ENCODE results near the gene FOLR2.

FOLR2 gene

GRCh38 chr11:72208281-72208680, 8.3 kb upstream of the FOLR2 start:
- DNase-seq, result no peak

- peak; percentile 84 for DNase-seq
Observed at GRCh38 chr11:72209101-72209500, 7.5 kb upstream of the FOLR2 start.

- DNase-seq, result peak; percentile 70
Observed at GRCh38 chr11:72217841-72218240, 1.2 kb downstream of the FOLR2 start.

- no peak for DNase-seq
Observed at GRCh38 chr11:72218251-72218745, 1.7 kb downstream of the FOLR2 start.

GRCh38 chr11:72220696-72221363, 4.2 kb downstream of the FOLR2 start:
- no peak for DNase-seq

GRCh38 chr11:72221386-72222075, 4.9 kb downstream of the FOLR2 start:
- DNase-seq, result peak; percentile 69

- no peak for DNase-seq
Observed at GRCh38 chr11:72222106-72222891, 5.7 kb downstream of the FOLR2 start.

GRCh38 chr11:72222907-72223614, 6.5 kb downstream of the FOLR2 start:
- DNase-seq, result peak; percentile 100

GRCh38 chr11:72223615-72224563, 7.3 kb downstream of the FOLR2 start:
- DNase-seq, result peak; percentile 97

GRCh38 chr11:72224564-72225410, 8.2 kb downstream of the FOLR2 start, which contains the start of gene INPPL1:
TSS of gene INPPL1 (plus strand) at chr11:72224767. CDS start at chr11:72224985, 218 bp downstream.
- peak; percentile 93 for DNase-seq

GRCh38 chr11:72225411-72225951, 8.9 kb downstream of the FOLR2 start:
- DNase-seq, result peak; percentile 82

- DNase-seq, result no peak
Observed at GRCh38 chr11:72226701-72227100, 10.1 kb downstream of the FOLR2 start.

GRCh38 chr11:72227316-72228228, 11.0 kb downstream of the FOLR2 start:
- DNase-seq, result no peak

GRCh38 chr11:72228229-72228843, 11.7 kb downstream of the FOLR2 start:
- no peak for DNase-seq

GRCh38 chr11:72228844-72229231, 12.2 kb downstream of the FOLR2 start:
- no peak for DNase-seq

GRCh38 chr11:72229336-72229924, 12.8 kb downstream of the FOLR2 start:
- DNase-seq, result no peak

- no peak for DNase-seq
Observed at GRCh38 chr11:72229925-72230763, 13.6 kb downstream of the FOLR2 start.
